H9 (cell line): Measurements from ENCODE around the gene COG2. TPM values are rescaled to one million over a fixed set of nuclear protein-coding genes. Genes with fewer than 3 reads are reported as not detected.

ENCODE experiments used
- DNase-seq: peaks from one replicate; pipeline ENCODE4 v3.0.0-alpha.2; 2017
- H2AFZ ChIP-seq: one replicate; pipeline ENCODE4 v1.6.1; 2013; ENCODE audit warnings: mild to moderate bottlenecking, low read length, control low read depth, moderate library complexity
- H2AK5ac ChIP-seq: 2 replicates; pipeline ENCODE4 v1.6.1; 2013; ENCODE audit warnings: low read length, control low read depth, mixed read lengths; ENCODE audit not compliant: insufficient read length
- H2BK120ac ChIP-seq: one replicate; pipeline ENCODE4 v1.6.1; 2013; ENCODE audit warnings: low read depth, mild to moderate bottlenecking, low read length, control low read depth, inconsistent platforms; ENCODE audit not compliant: poor library complexity, severe bottlenecking
- H2BK12ac ChIP-seq: 2 replicates; pipeline ENCODE4 v1.6.1; 2013; ENCODE audit warnings: low read length, control low read depth, mixed read lengths, low read depth; ENCODE audit not compliant: insufficient read length
- H2BK15ac ChIP-seq: 2 replicates; pipeline ENCODE4 v1.6.1; 2013; ENCODE audit warnings: low read depth, low read length, control low read depth
- H2BK20ac ChIP-seq: one replicate; pipeline ENCODE4 v1.6.1; 2013; ENCODE audit warnings: low read depth, mild to moderate bottlenecking, low read length, control low read depth, inconsistent platforms; ENCODE audit not compliant: poor library complexity, severe bottlenecking
- H2BK5ac ChIP-seq: 2 replicates; pipeline ENCODE4 v1.6.1; 2013; ENCODE audit warnings: low read length, control low read depth, mixed read lengths; ENCODE audit not compliant: insufficient read length
- H3K14ac ChIP-seq: 2 replicates; pipeline ENCODE4 v1.6.1; 2013; ENCODE audit warnings: low read length, control low read depth; ENCODE audit not compliant: insufficient read depth
- H3K18ac ChIP-seq: 2 replicates; pipeline ENCODE4 v1.6.1; 2013; ENCODE audit warnings: low read depth, mild to moderate bottlenecking, mixed read lengths, low read length, control low read depth; ENCODE audit not compliant: insufficient read length
- H3K23ac ChIP-seq: 2 replicates; pipeline ENCODE4 v1.6.1; 2013; ENCODE audit warnings: low read length, control low read depth, mixed read lengths, low read depth; ENCODE audit not compliant: insufficient read length
- H3K23me2 ChIP-seq: 2 replicates; pipeline ENCODE4 v1.6.1; 2013; ENCODE audit warnings: low read depth, mild to moderate bottlenecking, mixed read lengths, low read length, control low read depth; ENCODE audit not compliant: insufficient read length, poor library complexity, severe bottlenecking
- H3K27ac ChIP-seq: 2 replicates; pipeline ENCODE4 v1.5.1; 2013; ENCODE audit warnings: low read length, control low read depth, mixed read lengths, low read depth; ENCODE audit not compliant: insufficient read length
- H3K27me3 ChIP-seq: 2 replicates; pipeline ENCODE4 v1.6.1; 2013; ENCODE audit warnings: low read length, control low read depth, inconsistent platforms; ENCODE audit not compliant: insufficient read depth
- H3K4ac ChIP-seq: 2 replicates; pipeline ENCODE4 v1.6.1; 2013; ENCODE audit warnings: low read depth, mild to moderate bottlenecking, control low read depth, inconsistent platforms, low read length, moderate library complexity
- H3K4me1 ChIP-seq: 2 replicates; pipeline ENCODE4 v1.6.1; 2013; ENCODE audit warnings: low read length, control low read depth, inconsistent platforms; ENCODE audit not compliant: insufficient read depth
- H3K4me2 ChIP-seq: 2 replicates; pipeline ENCODE4 v1.6.1; 2013; ENCODE audit warnings: low read length, control low read depth, mixed read lengths; ENCODE audit not compliant: insufficient read length, insufficient read depth
- H3K56ac ChIP-seq: 2 replicates; pipeline ENCODE4 v1.6.1; 2013; ENCODE audit warnings: low read depth, mild to moderate bottlenecking, mixed read lengths, low read length, control low read depth; ENCODE audit not compliant: insufficient read length
- H3K79me1 ChIP-seq: 2 replicates; pipeline ENCODE4 v1.6.1; 2013; ENCODE audit warnings: low read depth, mild to moderate bottlenecking, moderate library complexity, low read length, control low read depth, inconsistent platforms; ENCODE audit not compliant: insufficient read depth, poor library complexity, severe bottlenecking
- H3K79me2 ChIP-seq: 2 replicates; pipeline ENCODE4 v1.6.1; 2013; ENCODE audit warnings: low read length, control low read depth, inconsistent platforms; ENCODE audit not compliant: insufficient read depth
- H3K9ac ChIP-seq: 2 replicates; pipeline ENCODE4 v1.6.1; 2013; ENCODE audit warnings: low read length, control low read depth, mixed read lengths; ENCODE audit not compliant: insufficient read length; ENCODE audit errors: extremely low read depth
- H3K9me3 ChIP-seq: one replicate; pipeline ENCODE4 v1.6.1; 2013; ENCODE audit warnings: low read depth, low read length, inconsistent platforms; ENCODE audit not compliant: control insufficient read depth
- H3T11ph ChIP-seq: one replicate; pipeline ENCODE4 v1.6.1; 2013; ENCODE audit warnings: mild to moderate bottlenecking, low read length, control low read depth, inconsistent platforms
- H4K20me1 ChIP-seq: one replicate; pipeline ENCODE4 v1.6.1; 2013; ENCODE audit not compliant: control insufficient read depth, insufficient read length, insufficient read depth
- H4K5ac ChIP-seq: 2 replicates; pipeline ENCODE4 v1.6.1; 2013; ENCODE audit warnings: low read depth, mild to moderate bottlenecking, mixed read lengths, low read length, control low read depth; ENCODE audit not compliant: insufficient read length
- H4K8ac ChIP-seq: replicated peaks from 2 replicates; pipeline ENCODE4 v1.6.1; 2013; ENCODE audit warnings: low read length, control low read depth, mixed read lengths, low read depth; ENCODE audit not compliant: insufficient read length
- H4K91ac ChIP-seq: 2 replicates; pipeline ENCODE4 v1.6.1; 2013; ENCODE audit warnings: low read depth, mild to moderate bottlenecking, moderate library complexity, mixed read lengths, low read length, control low read depth; ENCODE audit not compliant: insufficient read length
- H3K27ac Mint-ChIP-seq, 3 experiments: 2 replicates in 2 of 3; 3 replicates in 1 of 3; pipeline ENCODE4 v1.8.0; 2020 to 2021; ENCODE audit warnings: mixed read lengths in 3 of 3, mild to moderate bottlenecking in 1 of 3, moderate library complexity in 1 of 3
- H3K27me3 Mint-ChIP-seq: 2 replicates; pipeline ENCODE4 v1.8.0; 2021; ENCODE audit warnings: low read depth, mild to moderate bottlenecking, moderate library complexity, mixed read lengths
- H3K36me3 Mint-ChIP-seq, 3 experiments: 2 replicates in 2 of 3; 3 replicates in 1 of 3; pipeline ENCODE4 v1.8.0; 2020 to 2021; ENCODE audit warnings: low read depth in 3 of 3, mixed read lengths in 3 of 3; ENCODE audit not compliant: insufficient read depth in 1 of 3
- H3K4me1 Mint-ChIP-seq, 2 experiments: 2 replicates each; pipeline ENCODE4 v1.8.0; 2020; ENCODE audit warnings: mixed read lengths in 2 of 2
- H3K4me3 Mint-ChIP-seq, 2 experiments: 2 replicates in 1 of 2; 3 replicates in 1 of 2; pipeline ENCODE4 v1.8.0; 2020 to 2021; ENCODE audit warnings: mild to moderate bottlenecking in 2 of 2, mixed read lengths in 2 of 2, moderate library complexity in 1 of 2
- H3K9me3 Mint-ChIP-seq, 2 experiments: 2 replicates in 1 of 2; 3 replicates in 1 of 2; pipeline ENCODE4 v1.8.0; 2020; ENCODE audit warnings: mild to moderate bottlenecking in 2 of 2, mixed read lengths in 2 of 2, moderate library complexity in 1 of 2
- WGBS: extraction: QIAGEN DNeasy Blood & Tissue Kit; methylation state at CpG from one replicate; pipeline ENCODE4 v1.1.7; 2013; ENCODE audit warnings: missing lambda C conversion rate, low lambda C conversion rate, mixed read lengths; ENCODE audit not compliant: insufficient read length; ENCODE audit errors: extremely low coverage; 5-methylcytosine and 5-hydroxymethylcytosine counted together
- total RNA-seq: library from RNA; stranded (reverse); gene quantifications from 2 replicates; pipeline ENCODE4 v1.2.1, GENCODE V29; 2021
- TF ChIP-seq, protein P1 (sequence below): fragments of 200-600 bp; sonication (generic); conservative IDR thresholded peaks from 3 replicates; pipeline ENCODE4 v1.8.0; 2021; ENCODE audit warnings: antibody characterized with exemption, mild to moderate bottlenecking

The COG2 gene
- total RNA-seq, 1 experiment from 2014 or later = 42.2 TPM

DNA sequence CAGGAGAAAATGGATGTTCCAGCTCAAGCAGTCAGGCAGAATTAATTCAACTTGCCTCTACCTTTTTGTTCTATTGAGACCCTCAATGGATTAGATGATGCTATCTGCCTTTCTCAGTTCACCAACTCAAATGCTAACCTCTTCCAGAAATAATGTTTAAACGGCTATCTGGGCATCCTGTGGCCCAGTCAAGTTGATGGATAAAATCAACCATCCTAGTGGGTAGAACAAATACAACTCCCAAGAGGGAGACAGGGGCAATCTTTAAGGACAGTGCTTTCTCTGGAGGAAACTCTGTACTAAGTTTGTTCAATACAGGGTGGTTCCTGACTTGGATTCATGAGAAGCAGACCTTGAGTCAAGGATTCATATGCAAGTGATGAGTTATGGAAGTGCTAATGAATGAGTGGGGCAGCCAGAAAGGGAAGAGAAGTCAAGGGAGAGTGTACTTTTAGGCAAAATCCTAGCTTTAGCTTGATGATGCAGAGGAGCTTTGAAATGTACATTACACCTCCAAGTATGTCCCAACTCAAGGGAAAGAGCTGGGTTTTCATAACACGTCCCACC, 49.4 kb upstream of the COG2 start:
- H3K23me2 ChIP-seq = no peaks in the 10 kb centered on the region
- no peak overlapping the region for H3T11ph ChIP-seq

More for the DNA sequence above, 49.4 kb upstream of the COG2 start:
- H3K27ac Mint-ChIP-seq = no peak overlapping the region
- DNase-seq = no peak
- Histone ChIP-seq H3K23ac (no peak overlapping the region), H2BK120ac (no peak overlapping the region), H2BK12ac (no peak overlapping the region), H2AK5ac (no peak overlapping the region), H3K4ac (no peak overlapping the region), H3K56ac (no peak overlapping the region), H2BK5ac (no peak overlapping the region), H3K79me1 (no peaks in the 10 kb centered on the region), H3K27me3 (no peaks in the 10 kb centered on the region), H2BK20ac (no peak overlapping the region), H3K27ac (no peak overlapping the region), H2AFZ (no peak overlapping the region), H3K9me3 (peaks cover under 1% of the 10 kb centered on the region), H3K79me2 (no peaks in the 10 kb centered on the region), H3K14ac (no peak overlapping the region), H4K91ac (no peak overlapping the region), H3K18ac (no peak overlapping the region), H3K4me1 (no peaks in the 10 kb centered on the region), H3K4me2 (no peak overlapping the region), H2BK15ac (no peak overlapping the region), H4K20me1 (no peaks in the 10 kb centered on the region), H3K9ac (no peak overlapping the region), H4K5ac (no peak overlapping the region), H4K8ac (no peak overlapping the region)
- no CpG with 5 or more reads among the region's 2 CpGs for WGBS
- peaks cover 0 to 9% (median 0%) of the 10 kb centered on the region in 3 experiments; a peak in 1 of 7 replicates for H3K36me3 Mint-ChIP-seq
- no peak overlapping the region for H3K4me3 Mint-ChIP-seq
- TF ChIP-seq, protein P1, sequence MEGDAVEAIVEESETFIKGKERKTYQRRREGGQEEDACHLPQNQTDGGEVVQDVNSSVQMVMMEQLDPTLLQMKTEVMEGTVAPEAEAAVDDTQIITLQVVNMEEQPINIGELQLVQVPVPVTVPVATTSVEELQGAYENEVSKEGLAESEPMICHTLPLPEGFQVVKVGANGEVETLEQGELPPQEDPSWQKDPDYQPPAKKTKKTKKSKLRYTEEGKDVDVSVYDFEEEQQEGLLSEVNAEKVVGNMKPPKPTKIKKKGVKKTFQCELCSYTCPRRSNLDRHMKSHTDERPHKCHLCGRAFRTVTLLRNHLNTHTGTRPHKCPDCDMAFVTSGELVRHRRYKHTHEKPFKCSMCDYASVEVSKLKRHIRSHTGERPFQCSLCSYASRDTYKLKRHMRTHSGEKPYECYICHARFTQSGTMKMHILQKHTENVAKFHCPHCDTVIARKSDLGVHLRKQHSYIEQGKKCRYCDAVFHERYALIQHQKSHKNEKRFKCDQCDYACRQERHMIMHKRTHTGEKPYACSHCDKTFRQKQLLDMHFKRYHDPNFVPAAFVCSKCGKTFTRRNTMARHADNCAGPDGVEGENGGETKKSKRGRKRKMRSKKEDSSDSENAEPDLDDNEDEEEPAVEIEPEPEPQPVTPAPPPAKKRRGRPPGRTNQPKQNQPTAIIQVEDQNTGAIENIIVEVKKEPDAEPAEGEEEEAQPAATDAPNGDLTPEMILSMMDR = no peak
- H3K4me1 Mint-ChIP-seq = peaks cover 4 to 6% of the 10 kb centered on the region in 2 experiments; a peak in 1 of 4 replicates
- H3K27me3 Mint-ChIP-seq = no peaks in the 10 kb centered on the region; the same call in 1 of the 2 replicates
- H3K9me3 Mint-ChIP-seq = peaks cover 0 to 2% of the 10 kb centered on the region in 2 experiments; a peak in 2 of 5 replicates
